ENCODE results near the gene LBX1. TPM values are rescaled to one million over a fixed set of nuclear protein-coding genes. Genes with fewer than 3 reads are reported as not detected.

Gene LBX1
- total RNA-seq, 2 experiments from 2014 or later = not detected

- Histone ChIP-seq H3K79me2 (ENCODE audit: insufficient read depth, low read depth, low read length) (no peaks in the 10 kb centered on the region), H3K4me1 (ENCODE audit: insufficient read depth, low read length, poor library complexity, severe bottlenecking) (no peaks in the 10 kb centered on the region), H4K20me1 (ENCODE audit: insufficient read depth, low read length) (no peaks in the 10 kb centered on the region), H3K4me3 (ENCODE audit: low read depth, low read length, poor library complexity, severe bottlenecking) (no peak overlapping the region), H3K9me3 (ENCODE audit: low read length) (no peaks in the 10 kb centered on the region), H3K27ac (ENCODE audit: low read depth, low read length, poor library complexity, severe bottlenecking) (no peak overlapping the region), H3K9me2 (ENCODE audit: insufficient read depth, low read length) (no peaks in the 10 kb centered on the region), H3K4me2 (ENCODE audit: low read length) (no peak overlapping the region), H3K36me3 (ENCODE audit: insufficient read depth, low read length) (no peaks in the 10 kb centered on the region), H2AFZ (ENCODE audit: low read length) (no peak overlapping the region)
- CTCF ChIA-PET (ENCODE audit: unreplicated experiment) = no interaction called here
- POLR2A ChIA-PET = no interaction called here
- no peak for TF ChIP-seq EZH2phosphoT487 (IDR thresholded peaks at IDR 0.05; ENCODE audit: borderline replicate concordance, low read depth, low read length)
- TF ChIP-seq CTCF (conservative IDR thresholded peaks at IDR 0.05; ENCODE audit: low read length) = no peak
- no peak for DNase-seq (ENCODE audit: low spot score)
- intact Hi-C loops (cut with micrococcal nuclease; ENCODE audit: unreplicated experiment) = no loop called here
- no TSS peak for BruUV-seq (replicated peaks)
Measured at GRCh38 chr10:101237081-101237981, 8.1 kb upstream of the LBX1 start.

- Histone ChIP-seq H3K4me1 (ENCODE audit: insufficient read depth, low read length, poor library complexity, severe bottlenecking) (no peaks in the 10 kb centered on the region), H2AFZ (ENCODE audit: low read length) (no peak overlapping the region), H3K4me3 (ENCODE audit: low read depth, low read length, poor library complexity, severe bottlenecking) (no peak overlapping the region), H3K9me3 (ENCODE audit: low read length) (no peaks in the 10 kb centered on the region), H3K79me2 (ENCODE audit: insufficient read depth, low read depth, low read length) (no peaks in the 10 kb centered on the region), H3K27ac (ENCODE audit: low read depth, low read length, poor library complexity, severe bottlenecking) (no peak overlapping the region), H4K20me1 (ENCODE audit: insufficient read depth, low read length) (no peaks in the 10 kb centered on the region; the same call in 1 of the 2 replicates), H3K36me3 (ENCODE audit: insufficient read depth, low read length) (no peaks in the 10 kb centered on the region), H3K9me2 (ENCODE audit: insufficient read depth, low read length) (no peaks in the 10 kb centered on the region), H3K4me2 (ENCODE audit: low read length) (no peak overlapping the region)
- CTCF ChIA-PET (ENCODE audit: unreplicated experiment) = no interaction called here
- no TSS peak for BruUV-seq (replicated peaks)
- intact Hi-C loops (cut with micrococcal nuclease; ENCODE audit: unreplicated experiment) = no loop called here
- no peak for DNase-seq (ENCODE audit: low spot score)
- TF ChIP-seq EZH2phosphoT487 (IDR thresholded peaks at IDR 0.05; ENCODE audit: borderline replicate concordance, low read depth, low read length) (no peak), CTCF (conservative IDR thresholded peaks at IDR 0.05; ENCODE audit: low read length) (no peak)
- POLR2A ChIA-PET = no interaction called here
Measured at GRCh38 chr10:101236376-101237080, 7.3 kb upstream of the LBX1 start.

GRCh38 chr10:101235766-101236165, 6.5 kb upstream of the LBX1 start:
- DNase-seq (ENCODE audit: low spot score) = no peak
- BruUV-seq (replicated peaks) = no TSS peak
- CTCF ChIA-PET (ENCODE audit: unreplicated experiment) = no interaction called here
- H3K4me1 ChIP-seq (ENCODE audit: insufficient read depth, low read length, poor library complexity, severe bottlenecking) = no peaks in the 10 kb centered on the region
- no peaks in the 10 kb centered on the region for H3K9me3 ChIP-seq (ENCODE audit: low read length)
- no peaks in the 10 kb centered on the region; the same call in 1 of the 2 replicates for H4K20me1 ChIP-seq (ENCODE audit: insufficient read depth, low read length)
- no peak overlapping the region for H3K4me3 ChIP-seq (ENCODE audit: low read depth, low read length, poor library complexity, severe bottlenecking)
- no peak overlapping the region for H3K27ac ChIP-seq (ENCODE audit: low read depth, low read length, poor library complexity, severe bottlenecking)
- H3K79me2 ChIP-seq (ENCODE audit: insufficient read depth, low read depth, low read length) = no peaks in the 10 kb centered on the region
- POLR2A ChIA-PET = no interaction called here
- H3K4me2 ChIP-seq (ENCODE audit: low read length) = no peak overlapping the region
- no peak overlapping the region for H2AFZ ChIP-seq (ENCODE audit: low read length)
- no peaks in the 10 kb centered on the region for H3K9me2 ChIP-seq (ENCODE audit: insufficient read depth, low read length)
- intact Hi-C loops (cut with micrococcal nuclease; ENCODE audit: unreplicated experiment) = no loop called here
- no peak for TF ChIP-seq EZH2phosphoT487 (IDR thresholded peaks at IDR 0.05; ENCODE audit: borderline replicate concordance, low read depth, low read length)
- H3K36me3 ChIP-seq (ENCODE audit: insufficient read depth, low read length) = no peaks in the 10 kb centered on the region

Measured in OCI-LY7 (cell line).